Measurements from ENCODE around the gene FOXRED2. TPM values are rescaled to one million over a fixed set of nuclear protein-coding genes. Genes with fewer than 3 reads are reported as not detected.
A peak's percentile ranks its signal among the peaks of the same experiment; 100 is the strongest.

The FOXRED2 gene
- total RNA-seq, 4 donors from 2014 or later: 2.8 to 16.5 (median 4.1) TPM

DNA sequence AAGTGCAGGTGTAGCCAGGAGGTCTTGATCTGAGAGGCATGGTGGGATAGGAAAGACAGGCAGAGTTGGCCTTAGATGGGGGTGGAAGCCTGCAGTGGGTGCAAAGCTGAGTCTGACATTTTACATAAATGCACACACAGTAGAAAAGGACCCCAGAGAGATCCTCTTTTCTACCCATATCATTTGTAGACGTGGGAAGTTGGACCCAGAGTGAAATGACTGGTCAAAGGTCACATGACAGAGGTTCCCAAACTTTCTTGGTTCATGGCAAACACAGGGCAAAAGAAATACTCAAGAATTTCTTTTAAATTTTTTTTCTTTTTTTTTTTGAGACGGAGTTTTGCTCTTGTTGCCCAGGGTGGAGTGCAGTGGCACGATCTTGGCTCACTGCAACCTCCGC is 6.2 kb upstream of the FOXRED2 start:
- no peak overlapping the region for H3K4me3 ChIP-seq
- no peak for DNase-seq
- H3K4me1 ChIP-seq: no peaks in the 10 kb centered on the region
- H3K9me3 ChIP-seq: no peaks in the 10 kb centered on the region
- no peak overlapping the region for H3K27ac ChIP-seq
- H3K27me3 ChIP-seq: no peaks in the 10 kb centered on the region
- peaks cover 0 to 75% (median 2%) of the 10 kb centered on the region in 3 donors for H3K36me3 ChIP-seq
- TF ChIP-seq POLR2A (IDR thresholded peaks at IDR 0.05): no peak
- TF ChIP-seq, protein P1, sequence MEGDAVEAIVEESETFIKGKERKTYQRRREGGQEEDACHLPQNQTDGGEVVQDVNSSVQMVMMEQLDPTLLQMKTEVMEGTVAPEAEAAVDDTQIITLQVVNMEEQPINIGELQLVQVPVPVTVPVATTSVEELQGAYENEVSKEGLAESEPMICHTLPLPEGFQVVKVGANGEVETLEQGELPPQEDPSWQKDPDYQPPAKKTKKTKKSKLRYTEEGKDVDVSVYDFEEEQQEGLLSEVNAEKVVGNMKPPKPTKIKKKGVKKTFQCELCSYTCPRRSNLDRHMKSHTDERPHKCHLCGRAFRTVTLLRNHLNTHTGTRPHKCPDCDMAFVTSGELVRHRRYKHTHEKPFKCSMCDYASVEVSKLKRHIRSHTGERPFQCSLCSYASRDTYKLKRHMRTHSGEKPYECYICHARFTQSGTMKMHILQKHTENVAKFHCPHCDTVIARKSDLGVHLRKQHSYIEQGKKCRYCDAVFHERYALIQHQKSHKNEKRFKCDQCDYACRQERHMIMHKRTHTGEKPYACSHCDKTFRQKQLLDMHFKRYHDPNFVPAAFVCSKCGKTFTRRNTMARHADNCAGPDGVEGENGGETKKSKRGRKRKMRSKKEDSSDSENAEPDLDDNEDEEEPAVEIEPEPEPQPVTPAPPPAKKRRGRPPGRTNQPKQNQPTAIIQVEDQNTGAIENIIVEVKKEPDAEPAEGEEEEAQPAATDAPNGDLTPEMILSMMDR (IDR thresholded peaks at IDR 0.05): no peak

GRCh38 chr22:36512333-36512732 is 5.5 kb upstream of the FOXRED2 start:
- Histone ChIP-seq H3K4me3 (no peak overlapping the region), H3K9me3 (no peaks in the 10 kb centered on the region), H3K4me1 (peaks cover 0 to 4% (median 2%) of the 10 kb centered on the region in 4 donors), H3K27ac (no peak overlapping the region), H3K36me3 (peaks cover 0 to 68% (median 2%) of the 10 kb centered on the region in 3 donors), H3K27me3 (no peaks in the 10 kb centered on the region)
- no peak for DNase-seq
- TF ChIP-seq, protein P1 (IDR thresholded peaks at IDR 0.05): no peak
- no peak for TF ChIP-seq POLR2A (IDR thresholded peaks at IDR 0.05)

DNA sequence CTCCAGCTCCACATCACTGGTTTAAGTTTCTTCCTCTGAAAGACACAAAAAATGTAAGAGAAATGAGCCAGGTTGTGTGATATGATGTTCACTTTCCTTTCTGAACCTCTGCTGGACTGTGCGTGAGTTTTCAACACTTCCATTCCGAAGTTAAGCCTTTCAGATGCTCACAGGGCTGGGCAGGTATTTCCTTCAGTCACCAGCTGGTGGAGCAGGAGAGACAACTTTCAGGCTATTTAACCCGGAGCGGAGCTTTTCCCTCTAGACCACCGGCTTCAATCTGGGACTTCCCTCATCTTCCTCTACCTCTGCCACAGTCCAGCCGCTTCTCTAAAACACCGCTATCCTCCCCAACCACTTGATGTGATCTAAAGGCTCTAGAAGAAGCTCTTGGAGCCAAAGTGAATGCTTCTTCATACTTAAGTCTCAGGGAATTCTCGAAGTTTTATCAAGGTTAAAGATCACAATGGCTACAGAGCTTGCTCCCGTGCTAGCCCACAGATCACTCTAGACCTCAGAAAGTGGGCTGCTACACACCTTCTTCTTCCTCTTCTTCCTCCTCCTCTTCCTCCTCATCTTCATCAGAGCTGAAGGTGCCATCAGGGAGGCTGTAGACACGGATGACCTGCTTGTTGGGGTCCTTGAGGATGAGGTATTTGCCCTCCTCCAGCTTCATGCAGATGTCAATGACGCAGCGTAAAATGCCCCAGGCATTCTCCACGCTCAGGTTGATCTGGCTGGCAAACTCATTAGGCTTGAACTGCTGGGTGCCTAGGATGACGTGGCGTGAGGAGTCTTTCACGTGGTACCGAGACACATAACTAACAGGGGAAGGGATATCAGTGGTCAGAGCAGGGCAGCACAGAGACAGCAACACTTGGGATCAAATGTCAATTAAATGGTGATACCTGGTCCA is 4.4 kb upstream of the FOXRED2 start:
- peak in 2 of 3 donors; percentile 38 to 67 for DNase-seq
- Histone ChIP-seq H3K4me3 (no peak overlapping the region), H3K4me1 (peaks cover 0 to 12% (median 3%) of the 10 kb centered on the region in 4 donors), H3K9me3 (no peaks in the 10 kb centered on the region), H3K36me3 (peaks cover 0 to 57% (median 2%) of the 10 kb centered on the region in 3 donors), H3K27ac (peak overlapping the region in 1 of 4 donors; percentile 0), H3K27me3 (no peaks in the 10 kb centered on the region)
- TF ChIP-seq, protein P1 (IDR thresholded peaks at IDR 0.05): peak in 4 of 6 experiments; percentile 40 to 60 (median 48)
- no peak for TF ChIP-seq POLR2A (IDR thresholded peaks at IDR 0.05)

GRCh38 chr22:36510384-36510783 is 3.5 kb upstream of the FOXRED2 start:
- no peaks in the 10 kb centered on the region for H3K27me3 ChIP-seq
- no peak for DNase-seq
- H3K4me1 ChIP-seq: peaks cover 0 to 16% (median 3%) of the 10 kb centered on the region in 4 donors
- TF ChIP-seq, protein P1 (IDR thresholded peaks at IDR 0.05): no peak
- TF ChIP-seq POLR2A (IDR thresholded peaks at IDR 0.05): no peak
- H3K36me3 ChIP-seq: peaks cover 0 to 49% (median 0%) of the 10 kb centered on the region in 3 donors
- H3K4me3 ChIP-seq: no peak overlapping the region
- H3K9me3 ChIP-seq: no peaks in the 10 kb centered on the region
- H3K27ac ChIP-seq: peak overlapping the region in 1 of 4 donors; percentile 0

DNA sequence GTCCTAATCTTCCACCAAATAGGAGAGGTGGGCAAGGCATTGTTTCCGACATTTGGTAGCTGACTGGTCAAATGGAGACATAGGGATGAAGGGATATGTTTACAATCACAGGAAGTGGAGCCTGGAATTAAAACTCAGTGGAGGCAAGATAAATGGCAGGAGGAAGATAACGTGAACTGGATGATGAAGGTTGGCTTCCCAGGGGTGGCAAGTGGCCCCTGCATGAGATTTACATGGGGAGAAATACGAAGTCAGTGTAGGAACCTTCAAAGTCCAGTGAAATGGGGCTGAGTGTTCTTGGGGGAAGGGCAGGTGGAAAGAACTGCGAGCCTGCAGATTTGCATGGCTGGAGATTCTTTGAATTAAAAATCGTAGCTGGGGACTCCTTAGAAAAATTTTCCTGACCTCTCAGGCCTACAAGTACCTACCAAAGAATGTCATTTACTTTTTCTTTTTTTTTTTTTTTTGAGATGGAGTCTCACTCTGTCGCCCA is 724 bp upstream of the FOXRED2 start:
- H3K27ac ChIP-seq: peak overlapping the region in 3 of 4 donors; percentile 56 to 82 (median 68)
- H3K4me3 ChIP-seq: peak overlapping the region in 3 of 4 donors; percentile 58 to 73 (median 58)
- DNase-seq: no peak
- H3K36me3 ChIP-seq: peaks cover 0 to 21% (median 0%) of the 10 kb centered on the region in 3 donors
- H3K9me3 ChIP-seq: no peaks in the 10 kb centered on the region
- no peaks in the 10 kb centered on the region for H3K27me3 ChIP-seq
- TF ChIP-seq POLR2A (IDR thresholded peaks at IDR 0.05): no peak
- TF ChIP-seq, protein P1 (IDR thresholded peaks at IDR 0.05): no peak
- H3K4me1 ChIP-seq: peaks cover 0 to 16% (median 3%) of the 10 kb centered on the region in 4 donors

Measured in Peyer's patch (tissue), 4 donors.